Gastrocnemius medialis (tissue), 4 donors: ENCODE data around the gene ABCC3.

ENCODE experiments used
- POLR2A ChIP-seq, 2 donors: fragments of 450-650 bp; IDR thresholded peaks; one replicate each; pipeline ENCODE4 v1.6.1; 2017; ENCODE audit warnings: antibody characterized with exemption in 2 of 2, mild to moderate bottlenecking in 2 of 2, moderate library complexity in 2 of 2
- TF ChIP-seq, protein P1 (sequence below), 5 experiments: fragments of 450-650 bp in 3 of 5; fragments of 200-600 bp in 2 of 5; sonication (generic) in 2 of 5; IDR thresholded peaks in 4 of 5; conservative IDR thresholded peaks in 1 of 5; 1 replicate in 4 of 5; 2 replicates in 1 of 5; pipeline ENCODE4 v1.5.1; 2016 to 2019; ENCODE audit warnings: antibody characterized with exemption in 5 of 5, mild to moderate bottlenecking in 3 of 5, moderate library complexity in 3 of 5

DNA sequence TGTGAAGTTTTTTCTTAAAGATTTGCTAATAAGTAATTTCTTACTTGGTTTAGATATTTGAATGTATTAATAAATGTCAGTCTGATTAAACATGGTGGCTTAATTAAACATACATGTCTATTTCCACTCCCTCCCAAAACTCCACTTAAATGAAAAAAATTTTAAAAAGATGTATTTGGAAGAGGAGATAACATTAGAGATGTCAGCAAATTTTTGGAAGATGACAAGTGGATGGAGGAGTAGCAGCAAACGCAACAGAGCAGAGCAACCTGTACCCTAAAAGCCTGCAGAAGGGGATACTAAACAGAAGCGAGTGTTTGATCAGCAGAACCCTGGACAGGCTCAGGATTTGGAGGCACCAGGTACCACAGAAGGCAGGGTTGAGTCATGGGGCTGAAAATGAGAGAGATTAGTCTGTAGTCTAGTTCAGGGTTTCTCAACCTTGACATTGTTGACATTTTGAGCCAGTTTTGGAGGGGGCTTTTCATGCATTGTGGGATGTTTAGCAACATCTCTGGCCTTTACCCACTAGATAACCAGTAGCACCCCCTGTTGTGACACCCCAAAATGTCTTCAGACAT, 102.5 kb downstream of the ABCC3 start:
- TF ChIP-seq, protein P1, sequence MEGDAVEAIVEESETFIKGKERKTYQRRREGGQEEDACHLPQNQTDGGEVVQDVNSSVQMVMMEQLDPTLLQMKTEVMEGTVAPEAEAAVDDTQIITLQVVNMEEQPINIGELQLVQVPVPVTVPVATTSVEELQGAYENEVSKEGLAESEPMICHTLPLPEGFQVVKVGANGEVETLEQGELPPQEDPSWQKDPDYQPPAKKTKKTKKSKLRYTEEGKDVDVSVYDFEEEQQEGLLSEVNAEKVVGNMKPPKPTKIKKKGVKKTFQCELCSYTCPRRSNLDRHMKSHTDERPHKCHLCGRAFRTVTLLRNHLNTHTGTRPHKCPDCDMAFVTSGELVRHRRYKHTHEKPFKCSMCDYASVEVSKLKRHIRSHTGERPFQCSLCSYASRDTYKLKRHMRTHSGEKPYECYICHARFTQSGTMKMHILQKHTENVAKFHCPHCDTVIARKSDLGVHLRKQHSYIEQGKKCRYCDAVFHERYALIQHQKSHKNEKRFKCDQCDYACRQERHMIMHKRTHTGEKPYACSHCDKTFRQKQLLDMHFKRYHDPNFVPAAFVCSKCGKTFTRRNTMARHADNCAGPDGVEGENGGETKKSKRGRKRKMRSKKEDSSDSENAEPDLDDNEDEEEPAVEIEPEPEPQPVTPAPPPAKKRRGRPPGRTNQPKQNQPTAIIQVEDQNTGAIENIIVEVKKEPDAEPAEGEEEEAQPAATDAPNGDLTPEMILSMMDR (IDR thresholded peaks at IDR 0.05 in 4 of 5, conservative IDR thresholded peaks at IDR 0.05 in 1 of 5): no peak
- no peak for TF ChIP-seq POLR2A (IDR thresholded peaks at IDR 0.05)
